Measurements from ENCODE around the gene ANP32E. TPM values are rescaled to one million over a fixed set of nuclear protein-coding genes. Genes with fewer than 3 reads are reported as not detected.

ANP32E gene
- total RNA-seq (ENCODE audit: unreplicated experiment): 35.6 TPM
- long read RNA-seq, partial matches to known transcripts: 4 of 13 reads
- long read RNA-seq, other reads (novel, unspliced or antisense): 5 of 13 reads

DNA sequence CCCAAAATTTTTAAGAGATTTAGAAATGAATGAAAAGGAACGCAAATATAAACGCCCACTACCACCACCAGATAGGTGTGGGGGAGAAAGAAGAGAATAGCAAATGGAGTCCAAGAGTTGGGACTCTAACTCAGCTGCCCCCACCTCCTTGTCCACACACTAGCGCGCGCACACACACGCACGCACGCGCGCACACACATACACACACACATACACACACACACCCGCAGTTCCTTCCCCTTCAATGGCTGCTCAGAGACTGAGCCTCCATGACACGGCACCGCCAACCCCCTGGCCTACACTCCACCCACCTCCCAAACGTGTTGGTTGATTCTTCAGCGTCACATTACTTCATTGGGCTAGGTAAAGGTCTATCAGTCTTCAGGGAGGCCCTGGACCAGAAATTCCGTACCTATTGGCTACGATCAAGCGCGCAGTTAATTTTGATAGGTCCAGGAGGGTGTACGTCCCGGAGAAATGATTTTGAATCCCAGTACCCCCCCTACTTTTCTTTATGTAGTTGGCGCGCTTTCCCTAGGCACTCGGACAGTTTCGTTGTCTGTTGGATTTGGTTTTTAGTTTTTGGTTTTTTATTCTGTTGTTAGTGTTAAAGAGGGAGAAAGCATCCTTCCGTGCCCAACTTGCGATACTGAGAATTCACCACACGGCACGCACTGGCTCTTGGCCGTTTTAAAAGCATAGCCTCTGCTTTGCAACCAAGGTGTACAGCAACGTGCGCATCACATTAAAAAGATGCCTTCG, at the start of gene ANP32E:
Gene ANP32E, minus strand, starts transcription at position 261 of the 762 bp plus-strand sequence. CDS start 326 bp downstream, outside the sequence.
- H3K4me3 Mint-ChIP-seq (ENCODE audit: unreplicated experiment): no peak within 1 kb of the TSS
- H3K27ac Mint-ChIP-seq (ENCODE audit: unreplicated experiment): peak within 1 kb of the TSS; percentile 87
- H3K27me3 Mint-ChIP-seq (ENCODE audit: unreplicated experiment): peaks cover 5% of the 10 kb centered on the region
- TF ChIP-seq, protein P1, sequence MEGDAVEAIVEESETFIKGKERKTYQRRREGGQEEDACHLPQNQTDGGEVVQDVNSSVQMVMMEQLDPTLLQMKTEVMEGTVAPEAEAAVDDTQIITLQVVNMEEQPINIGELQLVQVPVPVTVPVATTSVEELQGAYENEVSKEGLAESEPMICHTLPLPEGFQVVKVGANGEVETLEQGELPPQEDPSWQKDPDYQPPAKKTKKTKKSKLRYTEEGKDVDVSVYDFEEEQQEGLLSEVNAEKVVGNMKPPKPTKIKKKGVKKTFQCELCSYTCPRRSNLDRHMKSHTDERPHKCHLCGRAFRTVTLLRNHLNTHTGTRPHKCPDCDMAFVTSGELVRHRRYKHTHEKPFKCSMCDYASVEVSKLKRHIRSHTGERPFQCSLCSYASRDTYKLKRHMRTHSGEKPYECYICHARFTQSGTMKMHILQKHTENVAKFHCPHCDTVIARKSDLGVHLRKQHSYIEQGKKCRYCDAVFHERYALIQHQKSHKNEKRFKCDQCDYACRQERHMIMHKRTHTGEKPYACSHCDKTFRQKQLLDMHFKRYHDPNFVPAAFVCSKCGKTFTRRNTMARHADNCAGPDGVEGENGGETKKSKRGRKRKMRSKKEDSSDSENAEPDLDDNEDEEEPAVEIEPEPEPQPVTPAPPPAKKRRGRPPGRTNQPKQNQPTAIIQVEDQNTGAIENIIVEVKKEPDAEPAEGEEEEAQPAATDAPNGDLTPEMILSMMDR (IDR thresholded peaks at IDR 0.05; ENCODE audit: unreplicated experiment): no peak
- no peaks in the 10 kb centered on the region for H3K9me3 Mint-ChIP-seq (ENCODE audit: unreplicated experiment)
- DNase-seq (ENCODE audit: low spot score): peak; percentile 82
- peaks cover 17% of the 10 kb centered on the region for H3K4me1 Mint-ChIP-seq (ENCODE audit: unreplicated experiment)
- H3K36me3 Mint-ChIP-seq (ENCODE audit: low read depth, unreplicated experiment): peaks cover 12% of the 10 kb centered on the region

DNA sequence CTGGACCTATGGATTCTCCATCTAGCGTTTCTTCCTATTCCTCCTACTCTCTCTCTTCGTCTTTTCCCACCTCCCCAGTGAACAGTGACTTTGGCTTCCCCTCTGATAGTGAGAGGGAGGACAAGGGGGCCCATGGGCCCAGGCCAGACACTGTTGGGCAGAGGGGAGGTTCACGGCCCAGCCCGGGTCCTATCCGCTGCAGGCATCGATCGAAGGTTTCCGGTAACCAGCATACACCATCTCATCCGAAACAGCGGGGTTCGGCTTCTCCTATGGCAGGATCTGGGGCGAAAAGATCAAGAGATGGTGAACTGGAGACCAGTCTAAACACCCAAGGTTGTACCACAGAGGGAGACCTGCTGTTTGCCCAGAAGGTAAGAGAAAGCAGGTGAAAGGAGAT, 47.3 kb upstream of the ANP32E start:
- Mint-ChIP-seq H3K4me1 (ENCODE audit: unreplicated experiment) (peaks cover 34% of the 10 kb centered on the region), H3K4me3 (ENCODE audit: unreplicated experiment) (peak overlapping the region; percentile 93), H3K9me3 (ENCODE audit: unreplicated experiment) (no peaks in the 10 kb centered on the region), H3K27me3 (ENCODE audit: unreplicated experiment) (peaks cover 14% of the 10 kb centered on the region), H3K27ac (ENCODE audit: unreplicated experiment) (no peak overlapping the region), H3K36me3 (ENCODE audit: low read depth, unreplicated experiment) (peaks cover 38% of the 10 kb centered on the region)
- DNase-seq (ENCODE audit: low spot score): no peak
- TF ChIP-seq, protein P1 (IDR thresholded peaks at IDR 0.05; ENCODE audit: unreplicated experiment): no peak

DNA sequence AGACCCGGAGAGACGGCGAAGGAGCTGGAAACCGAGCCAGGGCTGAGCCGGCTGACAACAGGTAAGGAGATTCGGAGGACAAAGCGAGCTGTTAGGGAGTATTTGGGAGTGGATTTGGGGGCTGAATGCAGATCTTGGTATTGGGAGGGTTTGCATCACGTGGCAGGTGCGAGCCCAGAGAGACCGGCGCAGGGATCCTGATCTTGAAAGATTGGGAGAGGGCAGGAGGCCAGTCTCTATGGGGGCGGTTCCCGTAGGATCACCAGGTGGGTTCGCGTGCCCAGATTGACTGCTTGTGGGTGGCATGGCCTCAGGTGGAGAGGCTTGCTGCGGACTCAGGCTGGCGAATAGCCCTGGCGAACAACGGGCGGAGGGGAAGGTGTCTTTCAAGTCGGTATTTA, 46.6 kb upstream of the ANP32E start:
- H3K4me1 Mint-ChIP-seq (ENCODE audit: unreplicated experiment): peaks cover 36% of the 10 kb centered on the region
- no peak for DNase-seq (ENCODE audit: low spot score)
- H3K36me3 Mint-ChIP-seq (ENCODE audit: low read depth, unreplicated experiment): peaks cover 42% of the 10 kb centered on the region
- peak overlapping the region; percentile 93 for H3K4me3 Mint-ChIP-seq (ENCODE audit: unreplicated experiment)
- peaks cover 14% of the 10 kb centered on the region for H3K27me3 Mint-ChIP-seq (ENCODE audit: unreplicated experiment)
- TF ChIP-seq, protein P1 (IDR thresholded peaks at IDR 0.05; ENCODE audit: unreplicated experiment): no peak
- H3K27ac Mint-ChIP-seq (ENCODE audit: unreplicated experiment): peak overlapping the region; percentile 76
- no peaks in the 10 kb centered on the region for H3K9me3 Mint-ChIP-seq (ENCODE audit: unreplicated experiment)

DNA sequence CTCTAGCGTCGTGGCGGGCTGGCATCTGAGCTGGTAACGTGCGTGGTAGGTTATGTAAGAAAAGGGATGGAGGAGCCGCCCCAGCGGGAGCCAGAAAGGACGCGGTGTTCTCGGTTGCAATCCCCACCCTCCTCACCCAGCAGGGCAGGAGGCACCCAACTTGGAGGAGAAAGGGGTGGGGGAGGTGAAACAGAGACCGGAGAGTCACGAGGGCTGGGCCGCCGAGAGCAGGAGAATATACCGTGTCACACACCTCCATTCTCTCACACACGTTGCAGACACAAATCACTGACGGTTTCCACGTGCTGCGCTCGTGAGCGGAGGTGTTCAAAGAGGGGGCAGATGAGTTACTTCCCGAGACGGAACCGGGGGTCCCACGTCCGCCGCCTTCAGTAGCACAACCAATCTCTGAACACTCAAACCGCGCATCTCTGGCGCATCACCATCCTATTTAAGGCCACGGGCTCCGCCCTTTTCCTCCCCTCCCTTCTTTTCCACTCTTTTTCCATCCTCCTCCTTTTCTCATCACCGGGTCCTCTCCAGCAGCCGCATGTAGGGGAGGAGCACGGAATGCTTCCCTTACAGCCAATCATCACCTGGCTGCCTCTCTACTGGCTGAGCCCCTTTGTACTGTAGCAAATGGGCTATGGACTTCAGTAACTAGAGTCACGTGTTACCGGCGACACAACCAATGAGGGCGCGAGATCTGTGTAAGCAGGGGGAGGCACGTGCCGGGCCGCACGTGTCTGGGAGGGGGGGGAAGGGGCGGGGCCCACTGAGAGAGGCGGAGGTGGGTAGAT, 46.0 kb upstream of the ANP32E start, which contains the start of gene CIART:
Gene CIART, plus strand, starts transcription at position 797 of the 800 bp plus-strand sequence. CDS start 714 bp downstream, outside the sequence.
- TF ChIP-seq, protein P1 (IDR thresholded peaks at IDR 0.05; ENCODE audit: unreplicated experiment): no peak
- H3K27ac Mint-ChIP-seq (ENCODE audit: unreplicated experiment): peak within 1 kb of the TSS; percentile 84
- DNase-seq (ENCODE audit: low spot score): peak; percentile 81
- H3K9me3 Mint-ChIP-seq (ENCODE audit: unreplicated experiment): no peaks in the 10 kb centered on the region
- H3K4me1 Mint-ChIP-seq (ENCODE audit: unreplicated experiment): peaks cover 36% of the 10 kb centered on the region
- peak within 1 kb of the TSS; percentile 93 for H3K4me3 Mint-ChIP-seq (ENCODE audit: unreplicated experiment)
- H3K36me3 Mint-ChIP-seq (ENCODE audit: low read depth, unreplicated experiment): peaks cover 45% of the 10 kb centered on the region
- H3K27me3 Mint-ChIP-seq (ENCODE audit: unreplicated experiment): peaks cover 14% of the 10 kb centered on the region

Measured in endothelial cell (in vitro differentiated cells).